ENCODE data around the gene HAND2.

DNA sequence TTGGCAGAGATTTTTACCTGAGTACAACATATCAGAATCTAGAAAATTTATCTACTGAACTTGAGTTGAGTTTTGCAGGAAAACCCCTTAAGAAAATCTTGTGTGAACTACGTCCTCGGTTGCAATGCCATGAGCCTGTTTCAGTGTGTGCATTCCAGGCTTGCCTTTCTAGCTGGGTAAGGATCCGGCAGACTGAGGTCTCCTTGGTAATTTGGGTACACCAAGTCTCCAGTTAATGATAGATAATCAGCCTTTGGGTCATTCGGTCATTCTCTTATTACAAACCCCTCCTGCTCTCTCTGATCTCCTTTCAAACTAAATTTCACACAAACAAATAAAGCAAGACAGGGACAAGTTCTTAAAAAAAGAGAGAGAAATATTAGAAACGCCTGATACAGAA is 5.9 kb upstream of the HAND2 start:
- no peak for TF ChIP-seq CTCF (IDR thresholded peaks at IDR 0.05)
- no peak for TF ChIP-seq POLR2A (IDR thresholded peaks at IDR 0.05)
